ENCODE measurements around the gene GRID1. TPM values are rescaled to one million over a fixed set of nuclear protein-coding genes. Genes with fewer than 3 reads are reported as not detected.

Gene GRID1
- total RNA-seq, 1 donor: not detected

GRCh38 chr10:86018735-86019058, 347.9 kb downstream of the GRID1 start:
- no peak for DNase-seq (ENCODE audit: low read depth)
- H3K4me3 ChIP-seq (ENCODE audit: low read depth, low read length): no peak overlapping the region
- TF ChIP-seq, protein P1, sequence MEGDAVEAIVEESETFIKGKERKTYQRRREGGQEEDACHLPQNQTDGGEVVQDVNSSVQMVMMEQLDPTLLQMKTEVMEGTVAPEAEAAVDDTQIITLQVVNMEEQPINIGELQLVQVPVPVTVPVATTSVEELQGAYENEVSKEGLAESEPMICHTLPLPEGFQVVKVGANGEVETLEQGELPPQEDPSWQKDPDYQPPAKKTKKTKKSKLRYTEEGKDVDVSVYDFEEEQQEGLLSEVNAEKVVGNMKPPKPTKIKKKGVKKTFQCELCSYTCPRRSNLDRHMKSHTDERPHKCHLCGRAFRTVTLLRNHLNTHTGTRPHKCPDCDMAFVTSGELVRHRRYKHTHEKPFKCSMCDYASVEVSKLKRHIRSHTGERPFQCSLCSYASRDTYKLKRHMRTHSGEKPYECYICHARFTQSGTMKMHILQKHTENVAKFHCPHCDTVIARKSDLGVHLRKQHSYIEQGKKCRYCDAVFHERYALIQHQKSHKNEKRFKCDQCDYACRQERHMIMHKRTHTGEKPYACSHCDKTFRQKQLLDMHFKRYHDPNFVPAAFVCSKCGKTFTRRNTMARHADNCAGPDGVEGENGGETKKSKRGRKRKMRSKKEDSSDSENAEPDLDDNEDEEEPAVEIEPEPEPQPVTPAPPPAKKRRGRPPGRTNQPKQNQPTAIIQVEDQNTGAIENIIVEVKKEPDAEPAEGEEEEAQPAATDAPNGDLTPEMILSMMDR (IDR thresholded peaks at IDR 0.05; ENCODE audit: insufficient read depth, low read depth, low read length): no peak

DNA sequence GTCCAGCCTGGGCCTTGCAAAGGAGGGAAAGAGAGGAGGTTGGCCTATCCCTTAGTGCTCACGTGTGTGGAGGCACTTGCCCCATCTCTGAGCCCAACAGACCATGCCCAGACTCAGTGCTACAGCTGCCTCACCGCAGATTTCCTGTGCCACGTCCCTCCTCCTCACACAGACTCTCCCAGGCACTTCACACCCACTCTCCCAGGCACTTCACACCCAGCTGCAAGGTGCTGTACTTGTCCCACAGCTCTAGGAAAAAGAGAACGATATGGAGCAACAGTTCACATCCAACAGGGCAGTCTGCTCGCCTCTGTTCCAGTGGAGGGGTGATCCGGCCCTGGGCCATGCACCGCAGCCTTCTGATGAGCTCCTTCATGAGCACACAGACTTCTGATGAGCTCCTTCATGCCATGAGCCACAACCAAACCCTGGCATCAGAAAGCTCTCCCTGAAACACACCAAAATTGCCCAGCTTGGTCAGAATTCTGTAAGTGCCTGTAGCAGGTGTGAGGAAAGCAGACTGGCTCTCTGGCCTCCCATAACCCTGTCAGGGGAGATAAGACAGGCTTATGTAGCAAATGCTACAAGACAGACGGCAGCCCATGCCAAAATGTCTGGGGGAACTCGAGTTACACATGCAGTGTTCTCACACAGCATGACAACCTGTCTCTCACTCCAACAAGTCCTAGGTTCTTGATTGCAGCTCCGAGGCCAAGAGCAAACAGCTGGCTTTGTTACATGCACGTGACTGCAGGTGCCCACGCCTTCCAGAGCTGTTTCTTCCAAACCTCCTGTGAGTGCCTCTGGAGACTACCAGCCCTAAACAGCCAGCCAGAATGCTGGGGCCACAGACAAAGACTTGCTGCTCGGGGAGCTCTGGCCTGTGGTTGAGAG, 348.5 kb downstream of the GRID1 start:
- no peak overlapping the region for H3K4me3 ChIP-seq (ENCODE audit: low read depth, low read length)
- TF ChIP-seq, protein P1 (IDR thresholded peaks at IDR 0.05; ENCODE audit: insufficient read depth, low read depth, low read length): no peak
- no peak for DNase-seq (ENCODE audit: low read depth)

DNA sequence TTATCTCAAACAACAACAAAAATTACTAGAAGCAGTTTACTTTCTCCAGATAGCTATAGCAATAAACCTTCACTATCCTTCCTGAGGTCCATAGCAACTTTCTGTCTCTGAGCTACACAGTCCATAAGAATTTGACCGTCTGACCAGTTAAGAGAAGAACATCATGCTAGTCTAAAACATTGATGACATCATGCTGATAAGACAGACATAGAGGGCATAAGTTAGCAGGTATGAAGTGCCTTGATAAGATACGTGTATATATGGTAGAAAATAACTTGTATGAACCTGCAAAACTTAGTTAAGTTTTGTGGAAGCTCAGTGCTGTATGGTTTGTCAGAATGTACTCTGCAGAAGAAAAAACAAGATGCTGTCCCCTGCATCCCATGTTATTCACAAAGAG, 353.0 kb downstream of the GRID1 start:
- DNase-seq (ENCODE audit: low read depth): no peak
- H3K4me3 ChIP-seq (ENCODE audit: low read depth, low read length): no peak overlapping the region
- TF ChIP-seq, protein P1 (IDR thresholded peaks at IDR 0.05; ENCODE audit: insufficient read depth, low read depth, low read length): no peak

GRCh38 chr10:86007171-86007570, 359.4 kb downstream of the GRID1 start:
- no peak for DNase-seq (ENCODE audit: low read depth)
- TF ChIP-seq, protein P1 (IDR thresholded peaks at IDR 0.05; ENCODE audit: insufficient read depth, low read depth, low read length): no peak
- no peak overlapping the region for H3K4me3 ChIP-seq (ENCODE audit: low read depth, low read length)

- TF ChIP-seq, protein P1 (IDR thresholded peaks at IDR 0.05; ENCODE audit: insufficient read depth, low read depth, low read length): no peak
- H3K4me3 ChIP-seq (ENCODE audit: low read depth, low read length): no peak overlapping the region
- no peak for DNase-seq (ENCODE audit: low read depth)
Observed at GRCh38 chr10:86004337-86004736, 362.3 kb downstream of the GRID1 start.

DNA sequence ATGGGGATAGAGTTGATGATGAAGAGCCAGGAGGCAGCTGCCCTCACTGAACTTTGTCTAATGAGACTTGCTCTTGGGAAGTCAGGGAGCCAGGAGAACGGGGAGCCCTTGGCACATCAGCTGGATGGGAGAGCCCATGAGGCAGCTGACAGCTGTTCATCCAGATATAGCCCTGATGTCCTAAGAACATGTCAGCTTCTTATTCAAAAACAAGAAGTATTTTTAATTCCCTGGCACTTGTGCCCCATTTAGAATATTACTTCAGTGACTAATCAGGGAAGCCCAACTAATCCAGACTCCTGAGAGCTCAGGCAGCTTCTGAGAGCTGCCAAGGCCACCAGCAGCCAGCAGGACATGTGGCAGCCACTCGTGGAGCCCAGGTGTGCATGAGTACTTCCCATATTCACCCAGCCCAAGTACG, 363.4 kb downstream of the GRID1 start:
- no peak for DNase-seq (ENCODE audit: low read depth)
- no peak overlapping the region for H3K4me3 ChIP-seq (ENCODE audit: low read depth, low read length)
- TF ChIP-seq, protein P1 (IDR thresholded peaks at IDR 0.05; ENCODE audit: insufficient read depth, low read depth, low read length): no peak

Data from fibroblast of villous mesenchyme (primary cell).